ENCODE data around the gene TMEM101.
"Not testable (repeated sequence)": the region's sequence is repeated elsewhere in the genome, so short reads cannot be mapped to it uniquely, and the experiment has no call there.

TMEM101 gene

GRCh38 chr17:44023545-44024270 lies 8.9 kb upstream of the TMEM101 start:
- DNase-seq (ENCODE audit: low read depth) = no peak

DNA sequence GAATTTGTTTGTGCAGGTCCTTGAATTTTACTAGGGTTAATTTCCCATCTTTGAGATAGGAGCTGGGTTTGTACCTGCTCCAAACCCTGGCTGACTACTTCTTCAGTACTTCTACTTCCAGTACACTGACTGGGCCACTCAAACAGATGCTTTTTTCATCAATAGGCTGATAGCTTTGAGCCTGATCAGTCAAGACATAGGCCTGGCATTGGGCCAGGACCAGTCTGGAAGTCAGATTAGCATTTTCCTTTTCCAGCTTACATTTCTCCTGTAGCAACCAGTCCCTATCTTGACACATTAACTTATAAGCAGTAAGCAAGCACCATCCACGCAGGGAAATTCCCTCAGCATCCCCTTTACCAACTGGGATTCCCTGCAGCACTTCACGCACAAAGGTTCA lies 7.5 kb upstream of the TMEM101 start:
- no peak for DNase-seq (ENCODE audit: low read depth)

GRCh38 chr17:44021227-44021626 lies 6.5 kb upstream of the TMEM101 start:
- DNase-seq (ENCODE audit: low read depth) = not testable (repeated sequence)

DNA sequence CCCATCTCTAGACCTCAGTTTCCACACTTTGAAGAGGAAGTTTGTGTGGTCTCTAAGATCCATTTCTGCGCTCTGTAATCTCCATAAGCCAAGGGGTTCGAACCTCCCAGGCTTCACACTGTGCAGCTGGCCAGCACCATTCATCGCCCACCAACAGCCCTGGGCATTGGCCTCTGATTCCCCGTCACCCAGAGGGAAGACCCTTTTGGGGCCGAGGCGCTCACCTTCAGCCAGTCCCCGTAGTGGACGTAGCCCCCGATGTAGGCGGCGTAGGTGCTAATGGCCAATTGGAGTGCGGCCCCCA lies 678 bp downstream of the TMEM101 start:
- no peak for DNase-seq (ENCODE audit: low read depth)

GRCh38 chr17:44012874-44013273 lies 1.9 kb downstream of the TMEM101 start:
- no peak for DNase-seq (ENCODE audit: low read depth)

- DNase-seq (ENCODE audit: low read depth) = no peak
Observed at GRCh38 chr17:44012391-44012790, 2.4 kb downstream of the TMEM101 start.

DNA sequence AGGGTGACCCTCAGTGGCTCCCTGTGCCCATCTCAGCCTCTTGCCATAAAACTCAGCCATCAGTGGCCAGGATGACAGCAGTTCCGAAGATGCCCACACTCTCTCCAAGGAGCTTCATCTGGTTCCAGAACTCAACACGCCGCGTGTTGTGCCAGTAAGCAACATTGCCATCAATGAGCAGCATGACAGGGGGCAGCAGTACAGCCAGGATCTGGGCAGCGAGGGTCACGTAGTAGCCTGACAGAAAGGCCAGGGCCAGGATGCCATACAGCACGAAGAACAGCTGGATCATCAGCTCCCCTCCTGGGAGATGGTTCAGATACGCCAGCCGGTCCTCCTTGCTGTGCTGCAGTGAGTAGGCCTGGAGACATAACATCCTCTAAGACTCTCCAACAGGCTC lies 2.9 kb downstream of the TMEM101 start:
- DNase-seq (ENCODE audit: low read depth) = no peak

DNA sequence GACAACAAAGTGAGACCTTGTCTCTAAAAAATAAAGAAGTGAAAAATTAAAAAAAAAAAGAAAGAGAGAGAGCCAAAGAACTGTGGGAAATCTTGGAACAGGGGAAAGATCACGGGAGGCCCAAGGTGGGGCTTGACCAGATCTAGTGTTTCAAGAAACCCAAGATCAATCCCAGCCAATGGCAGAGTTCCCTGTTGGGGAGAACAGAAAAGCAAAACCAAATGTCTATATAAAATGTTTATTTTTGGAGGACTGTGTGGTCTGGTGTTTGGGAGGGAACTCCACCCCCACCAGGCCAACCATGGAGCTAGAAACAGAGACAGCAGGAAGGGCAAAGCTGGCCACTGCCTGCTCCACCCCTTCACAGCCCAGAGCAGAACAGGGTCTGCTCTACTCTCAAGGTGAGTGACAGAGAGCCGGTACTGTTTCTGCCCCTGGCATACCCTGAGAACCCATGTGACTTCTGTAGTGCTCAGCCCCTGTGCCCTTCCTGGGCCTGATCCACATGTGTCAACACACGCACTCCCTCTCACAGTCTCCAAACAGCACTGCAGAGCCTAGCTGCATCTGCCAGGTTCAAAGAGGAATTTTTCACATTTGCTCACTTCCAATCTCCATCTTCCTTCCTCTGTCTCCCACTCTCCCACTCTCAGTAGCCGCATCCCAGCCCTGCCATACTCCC lies 3.7 kb downstream of the TMEM101 start:
- DNase-seq (ENCODE audit: low read depth) = no peak

DNA sequence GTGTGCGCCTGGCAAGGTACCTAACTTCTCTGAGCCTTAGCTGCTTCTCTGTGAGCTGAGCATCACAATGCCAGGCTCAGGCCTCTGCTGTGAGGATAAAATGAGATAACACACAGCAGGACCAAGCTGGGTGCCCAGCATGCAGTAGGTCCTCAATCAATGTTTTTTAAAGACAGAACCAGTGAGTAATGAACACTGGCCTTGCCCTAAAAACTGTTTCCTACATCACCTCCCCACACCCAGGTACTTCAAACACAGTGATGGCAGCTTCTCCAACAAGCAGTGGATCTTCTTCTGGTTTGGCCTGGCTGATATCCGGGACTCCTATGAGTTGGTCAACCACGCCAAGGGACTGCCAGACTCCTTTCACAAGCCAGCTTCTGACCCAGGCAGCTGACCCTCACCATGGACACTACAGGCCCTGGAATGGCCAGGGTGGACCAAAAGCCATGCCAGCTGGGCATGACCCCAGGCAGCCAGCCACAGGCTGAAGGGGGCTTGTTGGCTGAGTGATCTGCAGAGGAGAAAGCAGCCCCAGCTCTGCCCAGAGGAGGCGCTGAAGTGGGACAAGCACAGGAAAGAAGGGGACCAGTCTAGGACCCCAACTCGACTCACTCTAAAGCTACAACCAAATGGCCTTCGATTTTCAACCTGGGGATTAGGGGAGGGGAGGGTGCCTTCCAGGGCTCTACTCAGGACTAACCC lies 6.4 kb downstream of the TMEM101 start:
- DNase-seq (ENCODE audit: low read depth) = no peak

GRCh38 chr17:44007346-44008204 lies 7.2 kb downstream of the TMEM101 start:
- no peak for DNase-seq (ENCODE audit: low read depth)

DNA sequence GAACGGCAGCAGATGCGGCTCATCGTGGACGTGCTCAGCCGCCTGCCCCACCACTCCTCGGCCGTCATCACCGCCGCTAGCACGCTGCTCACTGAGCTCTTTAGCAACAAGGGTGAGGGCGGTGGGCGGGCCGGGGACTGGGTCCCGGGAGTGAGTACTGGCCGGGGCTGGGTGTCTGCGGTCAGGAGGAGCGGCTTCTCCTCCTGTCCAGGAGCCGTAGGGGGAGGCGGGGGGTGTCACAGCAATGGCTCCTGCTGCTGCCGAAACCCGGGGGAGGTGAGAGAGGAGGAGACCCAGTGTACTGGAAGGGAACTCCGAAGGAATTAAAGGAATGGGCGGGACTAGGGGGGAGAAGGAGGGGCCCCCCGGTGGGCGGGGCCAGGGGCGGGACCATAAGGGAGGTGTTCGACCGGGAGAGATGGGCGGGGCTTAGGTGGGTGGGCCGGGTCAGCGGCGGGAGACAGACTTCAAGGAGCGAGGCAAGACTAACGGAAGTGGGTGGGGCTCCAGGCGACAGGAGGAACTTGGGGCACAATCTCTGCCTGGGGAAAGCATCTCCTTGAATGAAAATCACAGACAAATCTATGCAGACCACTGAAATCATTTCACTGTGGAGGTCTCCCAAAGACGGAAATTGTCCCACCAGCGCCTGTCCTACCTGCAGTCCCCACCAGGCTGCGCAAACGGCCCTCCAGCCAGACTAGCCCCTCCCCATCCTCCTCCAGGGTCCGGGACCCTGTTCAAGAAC lies 8.0 kb downstream of the TMEM101 start:
- DNase-seq (ENCODE audit: low read depth) = peak; percentile 93

- DNase-seq (ENCODE audit: low read depth) = no peak
Observed at GRCh38 chr17:44006272-44006597, 8.5 kb downstream of the TMEM101 start.

DNA sequence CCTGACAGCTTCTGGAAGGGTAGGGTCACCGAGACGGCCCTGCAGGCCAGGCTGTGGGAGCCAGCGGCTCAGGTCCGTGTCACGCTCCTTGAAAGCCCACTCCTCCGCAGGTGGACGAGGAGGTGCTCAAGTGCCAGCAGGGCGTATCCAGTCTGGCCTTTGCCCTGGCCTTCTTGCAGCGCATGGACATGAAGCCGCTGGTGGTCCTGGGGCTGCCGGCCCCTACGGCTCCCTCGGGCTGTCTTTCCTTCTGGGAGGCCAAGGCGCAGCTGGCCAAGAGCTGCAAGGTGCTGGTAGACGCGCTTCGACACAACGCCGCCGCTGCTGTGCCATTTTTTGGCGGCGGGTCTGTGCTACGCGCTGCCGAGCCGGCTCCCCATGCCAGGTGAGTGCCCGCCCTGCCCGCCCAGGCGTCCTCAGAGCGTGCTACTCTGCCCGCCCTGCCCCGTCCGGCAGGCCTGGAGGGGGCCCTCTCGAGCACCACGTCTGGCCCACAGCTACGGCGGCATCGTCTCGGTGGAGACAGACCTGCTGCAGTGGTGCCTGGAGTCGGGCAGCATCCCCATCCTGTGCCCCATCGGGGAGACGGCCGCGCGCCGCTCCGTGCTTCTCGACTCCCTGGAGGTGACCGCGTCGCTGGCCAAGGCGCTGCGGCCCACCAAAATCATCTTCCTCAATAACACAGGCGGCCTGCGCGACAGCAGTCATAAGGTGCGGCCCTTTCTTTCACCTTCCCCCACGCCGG lies 9.1 kb downstream of the TMEM101 start:
- DNase-seq (ENCODE audit: low read depth) = no peak

- DNase-seq (ENCODE audit: low read depth) = no peak
Observed at GRCh38 chr17:44004761-44005526, 9.8 kb downstream of the TMEM101 start.

GRCh38 chr17:44004077-44004760 lies 10.5 kb downstream of the TMEM101 start, which contains the start of gene NAGS:
Gene NAGS (plus strand): TSS chr17:44004622. CDS start chr17:44004664, 42 bp downstream.
- no peak for DNase-seq (ENCODE audit: low read depth)

- DNase-seq (ENCODE audit: low read depth) = no peak
Observed at GRCh38 chr17:44002141-44002848, 12.5 kb downstream of the TMEM101 start.

DNA sequence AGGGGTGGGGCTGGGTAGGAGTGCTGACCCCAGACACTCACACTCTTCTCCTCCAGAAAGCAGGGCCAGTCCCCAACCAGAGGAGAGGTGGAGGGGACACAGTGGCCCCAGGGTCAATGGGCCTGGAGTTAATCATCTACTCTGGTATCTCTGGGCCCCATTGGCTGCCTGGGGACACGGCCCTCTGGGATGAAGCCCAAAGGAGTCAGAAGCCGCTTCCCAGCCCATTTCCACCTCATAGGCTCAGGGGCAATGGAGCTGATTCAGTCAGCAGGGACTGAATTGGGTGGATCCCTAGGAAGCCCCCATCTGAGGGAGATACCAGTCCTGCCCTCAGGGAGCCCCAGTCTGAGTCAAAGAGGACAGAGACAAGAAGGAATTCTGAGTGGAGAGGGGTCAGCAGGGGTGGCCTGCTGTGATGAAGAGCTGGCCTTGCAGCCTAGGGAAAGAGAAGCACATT lies 13.3 kb downstream of the TMEM101 start:
- DNase-seq (ENCODE audit: low read depth) = no peak

GRCh38 chr17:44000871-44001460 lies 13.8 kb downstream of the TMEM101 start:
- DNase-seq (ENCODE audit: low read depth) = no peak

Measured in CMK (cell line).